GM12892 (cell line): ENCODE results near the gene FSIP1.

Experiments used
- POLR2A ChIP-seq: IDR thresholded peaks from 2 replicates; pipeline ENCODE4 v1.6.1; 2011; ENCODE audit warnings: low read depth, low read length, control low read depth
- POLR2AphosphoS5 ChIP-seq: IDR thresholded peaks from 2 replicates; pipeline ENCODE4 v1.6.1; 2011; ENCODE audit warnings: low read depth, low read length, control low read depth
- TAF1 ChIP-seq: IDR thresholded peaks from 2 replicates; pipeline ENCODE4 v1.6.1; 2011; ENCODE audit warnings: low read depth, mild to moderate bottlenecking, control low read depth, low read length, borderline replicate concordance

DNA sequence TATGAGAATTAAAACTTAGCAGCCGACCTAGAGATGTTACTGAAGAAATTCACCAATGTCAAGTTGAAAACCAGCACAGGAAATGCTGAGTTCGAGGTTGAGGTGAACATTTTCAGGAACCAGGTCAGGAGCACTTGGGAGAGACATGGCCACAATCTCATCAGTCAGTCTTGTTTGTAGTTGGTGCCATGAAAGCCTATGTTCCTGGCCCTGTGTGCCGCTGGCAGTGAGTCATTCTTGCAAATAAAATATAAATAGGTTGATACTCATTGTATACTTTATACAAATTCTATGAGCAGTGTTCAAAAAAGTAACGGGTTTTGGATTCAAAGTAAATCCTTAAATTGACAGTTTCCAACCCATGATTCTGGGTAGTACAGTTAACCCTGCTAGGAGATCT is 1.5 kb upstream of the FSIP1 start:
- TF ChIP-seq POLR2A (no peak), TAF1 (no peak), POLR2AphosphoS5 (no peak)
